Dermis lymphatic vessel endothelial cell (primary cell): ENCODE measurements around the gene INSIG1. TPM values are rescaled to one million over a fixed set of nuclear protein-coding genes. Genes with fewer than 3 reads are reported as not detected.

Source experiments
- total RNA-seq: library from RNA; depleted of rRNA; stranded (reverse); fragments of >200 nt; gene quantifications from 2 replicates; pipeline ENCODE4 v1.2.1, GENCODE V29; 2014

The INSIG1 gene
- 33.1 and 43.9 TPM in 2 replicates for total RNA-seq

DNA sequence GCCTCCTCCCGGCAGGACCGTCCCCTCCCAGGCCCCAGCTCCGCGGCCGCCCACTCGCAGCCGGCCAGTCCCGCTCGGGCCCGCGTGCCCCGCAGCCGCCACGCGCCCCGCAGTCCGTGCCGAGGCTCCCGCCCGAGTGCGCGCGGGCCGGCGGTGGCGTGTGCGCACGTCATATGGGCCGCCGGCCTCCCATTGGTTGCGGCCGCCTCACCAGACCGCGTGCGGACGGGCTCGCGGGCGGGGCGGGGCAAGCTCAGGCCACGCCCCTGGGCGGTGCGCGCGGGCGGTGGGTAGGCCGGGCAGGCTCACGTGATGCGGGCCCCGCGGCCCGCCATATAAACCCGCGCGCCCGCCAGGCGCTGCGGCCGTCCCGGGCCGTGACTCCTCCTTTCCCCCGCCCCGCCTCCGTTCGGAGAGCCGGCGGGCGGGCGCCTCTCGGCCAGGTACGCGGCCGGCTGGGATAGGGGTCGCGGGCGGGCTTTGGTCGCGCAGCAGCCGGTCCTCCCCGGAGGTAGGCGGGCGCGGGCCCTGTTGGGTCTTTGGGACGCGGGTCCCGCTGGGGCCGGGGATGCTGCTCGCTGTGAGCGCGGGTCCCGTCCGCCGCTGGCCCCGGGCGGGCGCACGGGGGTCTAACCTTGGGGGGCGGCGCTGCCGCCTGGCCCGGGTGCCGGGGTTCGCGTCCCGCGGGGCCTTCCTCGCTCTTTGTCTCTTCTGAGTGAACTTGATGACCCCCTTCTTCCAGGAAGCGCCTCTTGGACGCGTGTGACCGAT, at the start of gene INSIG1:
TSS of gene INSIG1 (plus strand) at position 362 of the 771 bp plus-strand sequence. CDS start at position 770, 408 bp downstream.

Other genes with a start within 250 kb of the INSIG1 start
- not detected in 2 replicates for gene HTR5A, start 227.6 kb upstream of the INSIG1 start, total RNA-seq
- gene EN2, start 160.3 kb downstream of the INSIG1 start, total RNA-seq, result under 0.01 TPM in 1 of 2 replicates, not detected in the other
- not detected in 2 replicates for gene CNPY1, start 248.7 kb downstream of the INSIG1 start, total RNA-seq